NCI-H1694 (cell line): ENCODE data around the gene ZNF541.

Source experiments
- DNase-seq: peaks from one replicate; lab custom pipeline; 2025; lab: John Stamatoyannopoulos, UW

Gene ZNF541

GRCh38 chr19:47545061-47545948, 27.6 kb downstream of the ZNF541 start:
- DNase-seq, result no peak

GRCh38 chr19:47544476-47544875, 28.5 kb downstream of the ZNF541 start:
- DNase-seq, result no peak

GRCh38 chr19:47544075-47544474, 28.9 kb downstream of the ZNF541 start:
- no peak for DNase-seq

GRCh38 chr19:47542030-47542475, 30.9 kb downstream of the ZNF541 start:
- no peak for DNase-seq

GRCh38 chr19:47541518-47541917, 31.4 kb downstream of the ZNF541 start:
- DNase-seq, result no peak

GRCh38 chr19:47540748-47541147, 32.2 kb downstream of the ZNF541 start:
- DNase-seq, result no peak

GRCh38 chr19:47539747-47540311, 33.1 kb downstream of the ZNF541 start:
- DNase-seq, result no peak

GRCh38 chr19:47538812-47539211, 34.1 kb downstream of the ZNF541 start:
- no peak for DNase-seq

- no peak for DNase-seq
Observed at GRCh38 chr19:47537493-47537892, 35.5 kb downstream of the ZNF541 start.

- DNase-seq, result no peak
Observed at GRCh38 chr19:47534628-47535027, 38.3 kb downstream of the ZNF541 start.

GRCh38 chr19:47531640-47532387, 41.1 kb downstream of the ZNF541 start:
- DNase-seq, result no peak

GRCh38 chr19:47529018-47529742, 43.8 kb downstream of the ZNF541 start:
- DNase-seq, result no peak

- no peak for DNase-seq
Observed at GRCh38 chr19:47526798-47527197, 46.1 kb downstream of the ZNF541 start.

GRCh38 chr19:47523473-47523872, 49.5 kb downstream of the ZNF541 start:
- peak; percentile 42 for DNase-seq
